Measurements from ENCODE around the gene DYNAP. TPM values are rescaled to one million over a fixed set of nuclear protein-coding genes. Genes with fewer than 3 reads are reported as not detected.
A peak's percentile ranks its signal among the peaks of the same experiment; 100 is the strongest.

DYNAP gene
- total RNA-seq, 1 donor from 2014 or later, result not detected

DNA sequence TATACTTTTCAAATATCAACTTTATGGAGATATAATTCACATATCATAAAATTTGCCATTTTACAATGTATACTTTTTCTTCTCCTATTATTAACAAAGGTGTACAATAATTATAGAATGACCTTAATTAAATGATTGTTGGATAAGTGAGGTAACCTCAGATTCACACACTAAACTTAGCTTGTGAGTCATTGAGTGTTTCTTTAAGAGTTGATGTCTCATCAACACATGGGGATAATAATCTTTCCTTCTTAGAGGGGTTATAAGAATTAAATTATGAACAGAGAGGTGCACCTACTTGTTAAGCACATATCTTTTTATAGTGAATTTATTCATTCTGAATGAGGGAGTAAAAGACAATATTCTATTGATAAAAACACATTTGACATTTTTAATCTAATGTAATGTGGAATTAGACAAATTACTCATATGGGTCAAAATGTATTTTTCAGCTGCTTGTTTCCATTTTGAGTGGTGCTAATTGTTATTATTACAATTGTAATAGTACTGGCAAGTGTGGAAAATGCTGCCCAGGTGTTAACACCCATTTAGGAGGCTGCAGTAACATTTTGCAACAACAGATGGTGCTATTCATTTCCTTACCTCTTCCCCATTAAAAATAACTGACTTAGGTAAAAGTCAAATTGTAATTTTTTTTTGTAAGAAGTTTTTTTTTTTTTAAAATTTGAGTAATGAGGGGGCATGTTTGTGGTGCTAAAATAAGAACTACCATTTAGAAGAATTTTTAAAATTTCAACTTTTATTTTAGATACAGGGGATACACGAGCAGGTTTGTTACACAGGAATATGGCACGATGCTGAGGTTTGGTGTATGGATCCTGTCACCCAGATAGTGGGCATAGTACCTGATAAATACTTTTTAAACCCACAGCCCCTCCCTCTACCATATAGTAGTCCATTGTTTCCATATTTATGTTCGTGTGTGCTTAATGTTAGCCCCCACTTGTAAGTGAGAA lies 32.1 kb upstream of the DYNAP start:
- Mint-ChIP-seq H3K9me3 (ENCODE audit: low read depth) (no peaks in the 10 kb centered on the region), H3K4me3 (ENCODE audit: low read depth) (no peak overlapping the region), H3K36me3 (ENCODE audit: insufficient read depth) (no peaks in the 10 kb centered on the region), H3K4me1 (ENCODE audit: low read depth) (no peaks in the 10 kb centered on the region), H3K27ac (no peak overlapping the region), H3K27me3 (no peaks in the 10 kb centered on the region)
- no peak for DNase-seq (ENCODE audit: low spot score, unreplicated experiment)
- TF ChIP-seq, protein P1, sequence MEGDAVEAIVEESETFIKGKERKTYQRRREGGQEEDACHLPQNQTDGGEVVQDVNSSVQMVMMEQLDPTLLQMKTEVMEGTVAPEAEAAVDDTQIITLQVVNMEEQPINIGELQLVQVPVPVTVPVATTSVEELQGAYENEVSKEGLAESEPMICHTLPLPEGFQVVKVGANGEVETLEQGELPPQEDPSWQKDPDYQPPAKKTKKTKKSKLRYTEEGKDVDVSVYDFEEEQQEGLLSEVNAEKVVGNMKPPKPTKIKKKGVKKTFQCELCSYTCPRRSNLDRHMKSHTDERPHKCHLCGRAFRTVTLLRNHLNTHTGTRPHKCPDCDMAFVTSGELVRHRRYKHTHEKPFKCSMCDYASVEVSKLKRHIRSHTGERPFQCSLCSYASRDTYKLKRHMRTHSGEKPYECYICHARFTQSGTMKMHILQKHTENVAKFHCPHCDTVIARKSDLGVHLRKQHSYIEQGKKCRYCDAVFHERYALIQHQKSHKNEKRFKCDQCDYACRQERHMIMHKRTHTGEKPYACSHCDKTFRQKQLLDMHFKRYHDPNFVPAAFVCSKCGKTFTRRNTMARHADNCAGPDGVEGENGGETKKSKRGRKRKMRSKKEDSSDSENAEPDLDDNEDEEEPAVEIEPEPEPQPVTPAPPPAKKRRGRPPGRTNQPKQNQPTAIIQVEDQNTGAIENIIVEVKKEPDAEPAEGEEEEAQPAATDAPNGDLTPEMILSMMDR (IDR thresholded peaks at IDR 0.05; ENCODE audit: unreplicated experiment), result peak; percentile 77

DNA sequence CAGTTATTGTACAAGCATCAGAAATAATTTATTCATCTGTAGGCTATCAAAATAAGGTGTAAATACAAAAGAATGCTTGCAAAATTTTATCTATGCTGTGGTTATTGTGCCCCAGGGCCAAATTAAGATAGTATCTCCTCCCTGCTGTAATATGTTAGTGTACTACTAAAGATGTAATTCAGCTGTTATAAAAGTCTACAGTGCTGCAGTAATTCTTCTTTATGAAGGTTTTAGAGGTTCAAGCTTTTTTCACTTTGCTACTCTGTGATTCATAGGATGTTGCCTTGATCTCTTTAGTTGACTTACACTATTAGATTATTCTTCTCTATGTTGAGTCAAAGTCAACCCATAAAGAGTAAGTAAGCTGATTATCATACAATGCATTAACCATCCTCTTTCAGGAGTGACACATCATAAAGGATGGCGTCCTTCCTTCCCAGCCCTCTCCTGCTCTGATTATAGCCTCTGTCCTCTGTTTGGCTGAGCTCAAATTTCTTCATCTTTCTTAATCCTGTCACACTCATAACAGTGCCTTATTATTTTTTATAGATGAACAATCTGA lies 29.3 kb upstream of the DYNAP start:
- H3K27ac Mint-ChIP-seq, result no peak overlapping the region
- no peak for DNase-seq (ENCODE audit: low spot score, unreplicated experiment)
- H3K4me1 Mint-ChIP-seq (ENCODE audit: low read depth), result no peaks in the 10 kb centered on the region
- no peaks in the 10 kb centered on the region for H3K9me3 Mint-ChIP-seq (ENCODE audit: low read depth)
- no peaks in the 10 kb centered on the region for H3K27me3 Mint-ChIP-seq
- no peaks in the 10 kb centered on the region for H3K36me3 Mint-ChIP-seq (ENCODE audit: insufficient read depth)
- TF ChIP-seq, protein P1 (IDR thresholded peaks at IDR 0.05; ENCODE audit: unreplicated experiment), result no peak
- H3K4me3 Mint-ChIP-seq (ENCODE audit: low read depth), result no peak overlapping the region

DNA sequence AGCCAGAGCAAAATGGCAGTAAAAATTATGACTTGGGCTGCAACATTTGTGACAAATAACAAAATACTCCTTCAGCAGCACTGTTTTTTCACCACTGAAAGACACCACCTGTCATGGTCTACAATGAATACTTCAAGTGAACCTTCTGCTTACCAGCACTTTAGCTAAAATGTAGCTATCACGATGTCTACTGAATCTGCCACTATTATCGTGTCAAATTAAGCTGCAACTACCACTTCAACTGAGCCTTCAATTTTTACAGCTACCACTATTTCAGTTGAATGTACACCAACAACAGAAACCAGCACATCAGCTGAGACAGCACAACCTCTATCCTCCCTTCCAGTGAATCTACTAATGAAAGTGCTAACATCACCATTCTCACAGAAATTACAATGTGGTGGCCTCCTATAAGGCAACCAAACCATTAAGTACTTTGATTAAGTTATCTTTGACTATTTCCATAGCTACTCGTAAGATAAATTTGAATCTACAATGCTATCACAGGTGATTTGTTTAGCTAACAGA lies 10.8 kb upstream of the DYNAP start:
- Mint-ChIP-seq H3K27me3 (no peaks in the 10 kb centered on the region), H3K4me1 (ENCODE audit: low read depth) (peaks cover 5% of the 10 kb centered on the region), H3K36me3 (ENCODE audit: insufficient read depth) (no peaks in the 10 kb centered on the region), H3K4me3 (ENCODE audit: low read depth) (no peak overlapping the region), H3K9me3 (ENCODE audit: low read depth) (peaks cover 4% of the 10 kb centered on the region), H3K27ac (no peak overlapping the region)
- DNase-seq (ENCODE audit: low spot score, unreplicated experiment), result no peak
- TF ChIP-seq, protein P1 (IDR thresholded peaks at IDR 0.05; ENCODE audit: unreplicated experiment), result no peak

DNA sequence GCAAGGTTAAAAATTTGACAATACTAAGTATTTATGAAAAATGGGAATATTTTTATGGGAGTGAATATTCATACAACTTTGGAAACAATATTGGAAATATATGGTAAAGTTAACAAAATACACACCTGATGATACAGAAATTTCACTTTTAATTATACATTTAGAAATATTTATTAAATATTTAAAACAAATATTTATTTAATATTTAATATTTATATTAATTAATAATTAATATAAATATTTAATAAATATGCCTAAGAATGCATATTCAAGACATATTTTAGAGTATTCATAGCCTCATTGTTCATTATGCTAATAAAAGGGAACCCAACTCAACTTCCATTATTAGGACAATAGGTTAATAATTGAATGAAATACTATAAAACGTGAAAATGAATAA lies 7.0 kb upstream of the DYNAP start:
- no peak for DNase-seq (ENCODE audit: low spot score, unreplicated experiment)
- H3K4me3 Mint-ChIP-seq (ENCODE audit: low read depth), result no peak overlapping the region
- no peaks in the 10 kb centered on the region for H3K27me3 Mint-ChIP-seq
- H3K9me3 Mint-ChIP-seq (ENCODE audit: low read depth), result no peaks in the 10 kb centered on the region
- TF ChIP-seq, protein P1 (IDR thresholded peaks at IDR 0.05; ENCODE audit: unreplicated experiment), result no peak
- H3K27ac Mint-ChIP-seq, result no peak overlapping the region
- peaks cover 5% of the 10 kb centered on the region for H3K4me1 Mint-ChIP-seq (ENCODE audit: low read depth)
- H3K36me3 Mint-ChIP-seq (ENCODE audit: insufficient read depth), result no peaks in the 10 kb centered on the region

DNA sequence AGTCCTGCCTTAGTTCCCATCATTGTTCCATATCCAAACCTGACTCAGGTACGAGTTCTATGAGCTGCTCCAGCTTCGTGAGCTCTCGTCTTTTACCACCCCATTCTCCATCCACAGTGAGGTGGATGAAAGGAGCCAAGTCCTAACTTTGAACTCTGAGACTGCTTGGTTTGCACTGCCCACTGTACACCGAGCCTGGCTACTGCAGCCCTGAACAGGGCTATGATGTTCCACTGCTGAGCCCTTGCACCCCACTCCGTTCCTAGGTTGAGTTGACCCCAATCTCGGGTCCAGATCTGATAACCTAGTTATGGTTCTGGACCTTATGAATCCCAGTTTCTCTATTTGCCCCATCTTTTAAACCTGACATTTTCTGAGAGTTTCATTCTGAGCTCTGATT lies 5.3 kb upstream of the DYNAP start:
- no peaks in the 10 kb centered on the region for H3K9me3 Mint-ChIP-seq (ENCODE audit: low read depth)
- no peaks in the 10 kb centered on the region for H3K36me3 Mint-ChIP-seq (ENCODE audit: insufficient read depth)
- H3K27me3 Mint-ChIP-seq, result no peaks in the 10 kb centered on the region
- no peak for DNase-seq (ENCODE audit: low spot score, unreplicated experiment)
- no peak overlapping the region for H3K27ac Mint-ChIP-seq
- H3K4me3 Mint-ChIP-seq (ENCODE audit: low read depth), result no peak overlapping the region
- peaks cover 5% of the 10 kb centered on the region for H3K4me1 Mint-ChIP-seq (ENCODE audit: low read depth)
- TF ChIP-seq, protein P1 (IDR thresholded peaks at IDR 0.05; ENCODE audit: unreplicated experiment), result no peak

All from progenitor cell of endocrine pancreas (in vitro differentiated cells).